Esophagus (tissue), 2 donors: Measurements from ENCODE around the gene APOC1. TPM values are rescaled to one million over a fixed set of nuclear protein-coding genes. Genes with fewer than 3 reads are reported as not detected.

Experiments
- H3K27ac ChIP-seq, 2 donors: one replicate each; pipeline ENCODE4 v1.5.1; 2013; ENCODE audit warnings: low read depth in 2 of 2, mild to moderate bottlenecking in 2 of 2, inconsistent platforms in 1 of 2, low read length in 1 of 2, moderate library complexity in 1 of 2
- H3K27me3 ChIP-seq, 2 donors: one replicate each; pipeline ENCODE4 v1.6.1; 2013; ENCODE audit warnings: low read length in 2 of 2, control low read depth in 1 of 2, mild to moderate bottlenecking in 1 of 2; ENCODE audit not compliant: insufficient read depth in 2 of 2, control insufficient read depth in 1 of 2
- H3K36me3 ChIP-seq, 2 donors: one replicate each; pipeline ENCODE4 v1.6.1; 2013; ENCODE audit warnings: low read length in 1 of 2; ENCODE audit not compliant: control insufficient read depth in 2 of 2, insufficient read depth in 2 of 2
- H3K4me1 ChIP-seq, 2 donors: one replicate each; pipeline ENCODE4 v1.6.1; 2013; ENCODE audit warnings: low read length in 1 of 2; ENCODE audit not compliant: control insufficient read depth in 2 of 2, insufficient read depth in 2 of 2
- H3K4me3 ChIP-seq, 2 donors: one replicate each; pipeline ENCODE4 v1.5.1; 2013; ENCODE audit warnings: low read length in 2 of 2, mild to moderate bottlenecking in 2 of 2, low read depth in 1 of 2, moderate library complexity in 1 of 2
- H3K9me3 ChIP-seq, 2 donors: one replicate each; pipeline ENCODE4 v1.6.1; 2013; ENCODE audit warnings: mild to moderate bottlenecking in 2 of 2, low read depth in 1 of 2, low read length in 1 of 2, moderate library complexity in 1 of 2; ENCODE audit not compliant: control insufficient read depth in 2 of 2, insufficient read depth in 1 of 2
- WGBS, 2 donors: extraction: QIAGEN DNeasy Blood & Tissue Kit; methylation state at CpG; one replicate each; pipeline ENCODE4 v1.1.7; 2013; 5-methylcytosine and 5-hydroxymethylcytosine counted together
- polyA plus RNA-seq, 2 donors: library from polyadenylated mRNA; stranded (reverse); fragments of 200-250 nt; gene quantifications; one replicate each; pipeline ENCODE4 v1.2.3, GENCODE V29; 2013
- donor health status: healthy with polysubstance abuse.
- donor health status: Bipolar disorder and iron deficiency.

The APOC1 gene
- polyA plus RNA-seq, 2 donors = 2.0 to 2.2 TPM

- H3K4me3 ChIP-seq = no peak overlapping the region
- peaks cover 0 to 3% of the 10 kb centered on the region in 2 donors for H3K4me1 ChIP-seq
- no peaks in the 10 kb centered on the region for H3K9me3 ChIP-seq
- peaks cover 0 to 3% of the 10 kb centered on the region in 2 donors for H3K27me3 ChIP-seq
- 91 to 93% methylated on average over 19 of the region's 19 CpGs for WGBS, 2 donors
- H3K36me3 ChIP-seq = peaks cover 20 to 45% of the 10 kb centered on the region in 2 donors
- H3K27ac ChIP-seq = no peak overlapping the region
These were observed 13.8 kb upstream of the APOC1 start for GRCh38 chr19:44900328-44901244.

DNA sequence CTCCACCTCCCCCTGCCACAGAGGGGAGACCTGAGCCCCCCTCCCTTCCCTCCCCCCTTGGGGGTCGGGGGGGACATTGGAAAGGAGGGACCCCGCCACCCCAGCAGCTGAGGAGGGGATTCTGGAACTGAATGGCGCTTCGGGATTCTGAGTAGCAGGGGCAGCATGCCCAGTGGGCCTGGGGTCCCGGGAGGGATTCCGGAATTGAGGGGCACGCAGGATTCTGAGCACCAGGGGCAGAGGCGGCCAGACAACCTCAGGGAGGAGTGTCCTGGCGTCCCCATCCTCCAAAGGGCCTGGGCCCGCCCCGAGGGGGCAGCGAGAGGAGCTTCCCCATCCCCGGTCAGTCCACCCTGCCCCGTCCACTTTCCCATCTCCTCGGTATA, 11.2 kb upstream of the APOC1 start:
- no peak overlapping the region for H3K27ac ChIP-seq
- peaks cover 0 to 11% of the 10 kb centered on the region in 2 donors for H3K4me1 ChIP-seq
- no peak overlapping the region for H3K4me3 ChIP-seq
- no peaks in the 10 kb centered on the region for H3K9me3 ChIP-seq
- peaks cover 9 to 24% of the 10 kb centered on the region in 2 donors for H3K36me3 ChIP-seq
- WGBS, 2 donors = 74% methylated on average over 11 to 15 of the region's 15 CpGs
- H3K27me3 ChIP-seq = peaks cover 0 to 3% of the 10 kb centered on the region in 2 donors

DNA sequence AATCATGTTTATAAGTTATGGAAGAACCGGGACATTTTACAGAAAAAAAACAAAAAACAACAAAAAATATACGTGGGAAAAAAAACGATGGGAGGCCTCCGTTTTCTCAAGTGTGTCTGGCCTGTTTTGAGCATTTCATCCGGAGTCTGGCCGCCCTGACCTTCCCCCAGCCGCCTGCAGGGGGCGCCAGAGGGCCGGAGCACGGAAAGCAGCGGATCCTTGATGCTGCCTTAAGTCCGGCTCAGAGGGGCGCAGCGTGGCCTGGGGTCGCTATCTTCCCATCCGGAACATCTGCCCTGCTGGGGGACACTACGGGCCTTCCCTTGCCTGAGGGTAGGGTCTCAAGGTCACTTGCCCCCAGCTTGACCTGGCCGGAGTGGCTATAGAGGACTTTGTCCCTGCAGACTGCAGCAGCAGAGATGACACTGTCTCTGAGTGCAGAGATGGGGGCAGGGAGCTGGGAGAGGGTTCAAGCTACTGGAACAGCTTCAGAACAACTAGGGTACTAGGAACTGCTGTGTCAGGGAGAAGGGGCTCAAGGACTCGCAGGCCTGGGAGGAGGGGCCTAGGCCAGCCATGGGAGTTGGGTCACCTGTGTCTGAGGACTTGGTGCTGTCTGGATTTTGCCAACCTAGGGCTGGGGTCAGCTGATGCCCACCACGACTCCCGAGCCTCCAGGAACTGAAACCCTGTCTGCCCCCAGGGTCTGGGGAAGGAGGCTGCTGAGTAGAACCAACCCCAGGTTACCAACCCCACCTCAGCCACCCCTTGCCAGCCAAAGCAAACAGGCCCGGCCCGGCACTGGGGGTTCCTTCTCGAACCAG, 10.6 kb upstream of the APOC1 start:
- Histone ChIP-seq H3K4me3 (no peak overlapping the region), H3K36me3 (peaks cover 9 to 24% of the 10 kb centered on the region in 2 donors), H3K4me1 (peaks cover 0 to 11% of the 10 kb centered on the region in 2 donors), H3K27me3 (peaks cover 0 to 3% of the 10 kb centered on the region in 2 donors), H3K9me3 (no peaks in the 10 kb centered on the region), H3K27ac (no peak overlapping the region)
- WGBS, 2 donors = 15% methylated on average over 24 of the region's 24 CpGs

- Histone ChIP-seq H3K4me1 (peaks cover 0 to 11% of the 10 kb centered on the region in 2 donors), H3K9me3 (no peaks in the 10 kb centered on the region), H3K36me3 (peaks cover 9 to 24% of the 10 kb centered on the region in 2 donors), H3K27ac (no peak overlapping the region), H3K4me3 (no peak overlapping the region), H3K27me3 (peaks cover 0 to 3% of the 10 kb centered on the region in 2 donors)
- 52 to 57% methylated on average over 12 of the region's 12 CpGs for WGBS, 2 donors
These were observed 9.9 kb upstream of the APOC1 start for GRCh38 chr19:44904426-44904994.

GRCh38 chr19:44905437-44906160, 8.8 kb upstream of the APOC1 start, which contains the start of gene APOE:
TSS of gene APOE (plus strand) at chr19:44905796. CDS start at chr19:44906625, 829 bp downstream.
- 1 to 5% methylated on average over 20 of the region's 20 CpGs for WGBS, 2 donors
- Histone ChIP-seq H3K27ac (no peak within 1 kb of the TSS), H3K27me3 (peaks cover 0 to 3% of the 10 kb centered on the region in 2 donors), H3K4me3 (peak within 1 kb of the TSS in 1 of 2 donors; percentile 4), H3K9me3 (no peaks in the 10 kb centered on the region), H3K4me1 (peaks cover 0 to 11% of the 10 kb centered on the region in 2 donors), H3K36me3 (peaks cover 6 to 15% of the 10 kb centered on the region in 2 donors)

GRCh38 chr19:44907613-44908012, 6.8 kb upstream of the APOC1 start:
- Histone ChIP-seq H3K9me3 (no peaks in the 10 kb centered on the region), H3K4me1 (peaks cover 0 to 12% of the 10 kb centered on the region in 2 donors), H3K36me3 (peaks cover 0 to 4% of the 10 kb centered on the region in 2 donors), H3K4me3 (no peak overlapping the region), H3K27ac (no peak overlapping the region), H3K27me3 (peaks cover 0 to 3% of the 10 kb centered on the region in 2 donors)
- WGBS, 2 donors = 92 to 93% methylated on average over 12 of the region's 12 CpGs

GRCh38 chr19:44908074-44908835, 6.2 kb upstream of the APOC1 start:
- Histone ChIP-seq H3K36me3 (no peaks in the 10 kb centered on the region), H3K9me3 (no peaks in the 10 kb centered on the region), H3K27ac (no peak overlapping the region), H3K4me3 (no peak overlapping the region), H3K27me3 (peaks cover 0 to 3% of the 10 kb centered on the region in 2 donors), H3K4me1 (peaks cover 0 to 12% of the 10 kb centered on the region in 2 donors)
- WGBS, 2 donors = 93 to 95% methylated on average over 46 of the region's 46 CpGs

- WGBS, 2 donors = 96 to 97% methylated on average over 42 to 44 of the region's 44 CpGs
- Histone ChIP-seq H3K36me3 (no peaks in the 10 kb centered on the region), H3K27me3 (peaks cover 0 to 3% of the 10 kb centered on the region in 2 donors), H3K4me3 (no peak overlapping the region), H3K9me3 (no peaks in the 10 kb centered on the region), H3K4me1 (peaks cover 0 to 12% of the 10 kb centered on the region in 2 donors), H3K27ac (no peak overlapping the region)
These were observed 5.6 kb upstream of the APOC1 start for GRCh38 chr19:44908836-44909261.
